H7 (cell line): ENCODE results near the gene PLA2G4B. TPM values are rescaled to one million over a fixed set of nuclear protein-coding genes. Genes with fewer than 3 reads are reported as not detected.
A peak's percentile ranks its signal among the peaks of the same experiment; 100 is the strongest.

Source experiments
- DNase-seq: peaks from one replicate; pipeline ENCODE4 v3.0.0; 2012
- H3K27me3 ChIP-seq: 2 replicates; pipeline ENCODE4 v1.6.0; 2011; ENCODE audit warnings: mild to moderate bottlenecking, low read length; ENCODE audit not compliant: control insufficient read depth, insufficient read depth
- H3K36me3 ChIP-seq: replicated peaks from 2 replicates; pipeline ENCODE4 v1.5.1; 2011; ENCODE audit warnings: low read length; ENCODE audit not compliant: control insufficient read depth, insufficient read depth
- H3K4me3 ChIP-seq: 2 replicates; pipeline ENCODE4 v1.5.1; 2011; ENCODE audit warnings: low read depth, mild to moderate bottlenecking, control low read depth, low read length, moderate library complexity; ENCODE audit not compliant: insufficient read depth
- total RNA-seq: library from RNA; depleted of rRNA; stranded (reverse); fragments of >200 nt; shearing (Covaris generic); gene quantifications from 2 replicates; pipeline ENCODE4 v1.2.3, GENCODE V29; 2014

PLA2G4B gene
- total RNA-seq, 1 experiment from 2014 or later = 3.0 TPM

DNA sequence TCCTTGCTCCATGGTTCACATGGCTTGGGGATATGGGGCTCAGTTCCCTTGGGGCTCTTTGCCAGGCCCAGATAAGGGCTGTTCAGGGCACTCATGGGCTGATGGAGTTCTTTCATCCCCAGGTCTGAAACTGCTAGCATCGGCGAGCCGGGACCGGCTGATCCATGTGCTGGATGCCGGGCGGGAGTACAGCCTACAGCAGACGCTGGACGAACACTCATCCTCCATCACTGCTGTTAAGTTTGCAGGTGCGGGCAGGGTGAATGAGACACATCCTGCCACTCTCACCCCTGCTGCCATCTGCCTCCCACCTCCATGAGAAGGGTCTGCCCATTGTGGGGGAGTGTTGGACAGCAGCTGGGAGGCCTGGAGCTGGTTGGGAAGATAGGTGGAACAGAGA lies 21.9 kb upstream of the PLA2G4B start:
- no peaks in the 10 kb centered on the region for H3K27me3 ChIP-seq
- peaks cover 1% of the 10 kb centered on the region for H3K36me3 ChIP-seq
- no peak overlapping the region for H3K4me3 ChIP-seq
- DNase-seq = no peak

DNA sequence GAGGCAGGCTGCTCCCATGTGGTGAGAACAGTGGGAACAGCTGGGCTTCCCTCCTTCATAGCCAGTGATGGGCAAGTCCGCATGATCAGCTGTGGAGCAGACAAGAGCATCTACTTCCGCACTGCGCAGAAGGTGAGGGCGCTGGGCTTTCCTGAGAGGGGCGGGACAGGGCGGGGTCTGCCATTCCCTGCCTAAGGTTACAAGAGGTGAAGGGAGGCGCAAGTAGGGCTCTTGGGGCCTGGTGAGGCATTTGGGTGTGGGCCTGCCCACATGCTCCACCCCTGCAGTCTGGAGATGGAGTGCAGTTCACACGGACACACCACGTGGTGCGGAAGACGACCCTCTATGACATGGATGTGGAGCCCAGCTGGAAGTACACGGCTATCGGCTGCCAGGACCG lies 21.3 kb upstream of the PLA2G4B start:
- DNase-seq = no peak
- H3K27me3 ChIP-seq = no peaks in the 10 kb centered on the region
- no peak overlapping the region for H3K4me3 ChIP-seq
- peaks cover 1% of the 10 kb centered on the region for H3K36me3 ChIP-seq

DNA sequence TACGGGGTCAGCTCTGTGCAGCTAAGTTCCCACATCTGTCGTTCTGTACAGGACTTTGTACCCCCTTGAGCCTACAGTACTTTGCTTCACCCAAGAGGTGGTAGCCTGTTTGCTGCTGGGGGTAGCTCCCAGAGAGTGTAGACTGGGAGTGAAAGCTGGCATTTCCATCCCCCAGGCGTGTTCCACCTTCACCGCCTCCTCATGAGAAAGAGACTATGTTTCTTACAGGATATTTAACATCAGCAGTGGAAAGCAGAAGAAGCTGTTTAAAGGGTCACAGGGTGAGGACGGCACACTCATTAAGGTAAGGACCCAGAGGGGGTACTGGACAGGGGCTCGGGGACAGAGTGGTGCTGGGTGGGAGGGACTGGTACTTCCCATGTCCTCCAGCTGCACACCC lies 20.9 kb upstream of the PLA2G4B start:
- Histone ChIP-seq H3K27me3 (no peaks in the 10 kb centered on the region), H3K36me3 (peaks cover 1% of the 10 kb centered on the region), H3K4me3 (no peak overlapping the region)
- no peak for DNase-seq

DNA sequence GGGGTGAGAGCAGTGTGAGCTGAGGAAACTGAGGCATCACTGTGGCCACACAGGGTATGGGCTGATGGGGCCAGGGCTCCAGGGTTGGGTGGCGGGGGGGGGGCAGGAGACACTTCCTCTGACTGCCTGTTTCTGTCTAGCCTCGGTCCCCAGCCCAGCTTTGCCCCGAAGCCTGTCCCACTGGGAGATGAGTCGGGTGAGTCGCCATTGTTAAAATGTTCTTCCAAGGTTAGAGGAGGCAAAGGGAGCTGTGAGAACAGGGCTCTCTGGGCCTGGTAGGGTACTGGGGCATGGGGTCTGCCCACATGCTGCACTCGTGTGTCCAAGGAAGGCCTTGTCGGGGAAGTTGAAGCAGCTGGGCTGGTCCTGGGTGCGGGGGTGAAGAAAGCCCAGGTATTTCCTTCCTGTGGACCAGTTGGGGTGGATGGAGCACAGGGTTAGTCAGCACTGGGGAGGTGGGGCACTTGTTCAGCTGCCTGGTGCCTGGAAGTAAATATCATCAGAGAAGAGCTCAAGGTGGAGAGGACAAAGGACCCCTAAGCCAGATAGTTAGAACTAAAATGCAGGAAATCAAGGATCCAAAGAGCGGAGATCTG lies 19.1 kb upstream of the PLA2G4B start:
- DNase-seq = no peak
- Histone ChIP-seq H3K4me3 (no peak overlapping the region), H3K36me3 (peaks cover 1% of the 10 kb centered on the region), H3K27me3 (no peaks in the 10 kb centered on the region)

DNA sequence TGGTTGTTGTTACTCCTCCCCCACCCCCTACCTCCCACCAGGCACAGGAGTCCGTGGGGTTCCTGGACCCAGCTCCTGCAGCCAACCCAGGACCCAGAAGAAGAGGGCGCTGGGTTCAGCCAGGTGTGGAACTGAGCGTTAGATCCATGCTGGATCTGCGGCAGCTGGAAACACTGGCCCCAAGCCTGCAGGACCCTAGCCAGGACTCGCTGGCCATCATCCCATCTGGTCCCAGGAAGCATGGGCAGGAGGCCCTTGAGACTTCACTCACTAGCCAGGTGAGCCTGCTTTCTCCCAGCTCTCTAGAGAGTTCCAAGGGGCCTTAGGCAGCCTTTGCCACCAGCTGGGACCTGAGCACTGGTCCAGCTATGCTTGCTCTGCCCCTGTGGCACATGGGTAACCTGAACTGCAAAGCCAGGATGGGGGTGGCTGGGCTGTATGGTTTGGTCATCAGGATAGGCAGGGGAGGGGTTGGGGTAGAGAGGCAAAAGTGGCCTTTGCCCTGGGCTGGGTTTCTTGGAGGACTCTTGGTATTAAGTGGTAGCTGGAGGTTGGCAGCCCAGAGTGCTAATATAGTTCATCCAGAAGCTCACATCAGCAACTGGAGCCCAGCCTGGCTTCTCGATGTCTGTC lies 17.7 kb upstream of the PLA2G4B start:
- H3K27me3 ChIP-seq = no peaks in the 10 kb centered on the region
- no peak overlapping the region for H3K4me3 ChIP-seq
- no peak for DNase-seq
- peaks cover 1% of the 10 kb centered on the region for H3K36me3 ChIP-seq

DNA sequence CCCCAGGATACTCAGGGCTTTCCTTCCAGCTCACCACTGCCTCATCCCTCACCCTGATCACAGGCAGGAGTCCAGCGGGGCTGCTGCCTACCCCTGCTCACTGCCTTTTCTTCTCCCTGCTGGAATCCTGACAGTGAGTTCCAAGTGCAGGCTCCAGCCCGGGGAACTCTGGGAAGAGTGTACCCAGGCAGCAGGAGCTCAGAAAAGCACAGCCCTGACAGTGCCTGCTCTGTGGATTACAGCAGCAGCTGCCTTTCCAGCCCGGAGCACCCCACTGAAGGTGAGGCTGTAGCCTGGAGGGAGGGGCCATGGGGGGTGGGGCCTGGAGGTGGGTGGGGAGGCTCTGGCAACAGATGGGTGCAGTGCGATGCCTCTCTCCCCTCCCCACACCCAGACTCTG lies 16.8 kb upstream of the PLA2G4B start:
- Histone ChIP-seq H3K27me3 (no peaks in the 10 kb centered on the region), H3K36me3 (peaks cover 1% of the 10 kb centered on the region), H3K4me3 (no peak overlapping the region)
- no peak for DNase-seq

DNA sequence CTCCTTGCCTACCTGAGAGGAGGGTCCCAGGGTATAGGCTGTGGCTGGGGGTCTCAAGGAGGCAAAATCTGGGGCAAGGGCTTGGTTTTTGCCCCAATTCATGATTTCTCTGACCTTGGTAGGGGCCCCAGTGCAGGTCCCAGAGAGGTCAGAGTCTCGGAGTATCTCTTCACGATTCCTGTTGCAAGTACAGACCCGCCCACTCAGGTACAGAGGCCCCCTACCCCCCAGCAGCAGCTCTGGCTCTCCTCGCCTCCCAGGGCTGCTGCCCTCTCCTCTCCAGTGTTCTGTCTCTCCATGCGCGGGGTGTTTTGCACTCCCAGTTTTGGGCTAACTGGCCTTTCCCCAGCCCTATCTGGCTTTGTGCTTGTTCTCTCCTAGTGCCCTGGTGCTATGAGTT lies 16.2 kb upstream of the PLA2G4B start:
- peaks cover 1% of the 10 kb centered on the region for H3K36me3 ChIP-seq
- H3K27me3 ChIP-seq = no peaks in the 10 kb centered on the region
- no peak overlapping the region for H3K4me3 ChIP-seq
- no peak for DNase-seq

DNA sequence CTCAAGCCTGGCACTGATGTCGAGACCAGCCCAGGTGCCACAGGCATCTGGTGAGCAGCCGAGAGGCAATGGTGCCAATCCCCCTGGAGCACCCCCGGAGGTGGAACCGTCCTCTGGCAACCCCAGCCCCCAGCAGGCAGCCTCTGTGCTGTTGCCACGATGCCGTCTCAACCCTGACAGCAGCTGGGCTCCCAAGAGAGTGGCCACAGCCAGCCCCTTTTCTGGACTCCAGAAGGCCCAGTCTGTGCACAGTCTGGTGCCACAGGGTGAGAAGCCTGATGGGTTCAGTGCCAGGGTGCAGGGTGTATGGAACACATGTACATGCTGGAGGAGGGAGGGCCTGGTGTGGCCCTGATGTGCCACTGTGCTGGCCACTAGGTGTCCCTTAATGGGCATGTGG lies 15.7 kb upstream of the PLA2G4B start:
- peaks cover 1% of the 10 kb centered on the region for H3K36me3 ChIP-seq
- no peaks in the 10 kb centered on the region for H3K27me3 ChIP-seq
- H3K4me3 ChIP-seq = no peak overlapping the region
- no peak for DNase-seq

DNA sequence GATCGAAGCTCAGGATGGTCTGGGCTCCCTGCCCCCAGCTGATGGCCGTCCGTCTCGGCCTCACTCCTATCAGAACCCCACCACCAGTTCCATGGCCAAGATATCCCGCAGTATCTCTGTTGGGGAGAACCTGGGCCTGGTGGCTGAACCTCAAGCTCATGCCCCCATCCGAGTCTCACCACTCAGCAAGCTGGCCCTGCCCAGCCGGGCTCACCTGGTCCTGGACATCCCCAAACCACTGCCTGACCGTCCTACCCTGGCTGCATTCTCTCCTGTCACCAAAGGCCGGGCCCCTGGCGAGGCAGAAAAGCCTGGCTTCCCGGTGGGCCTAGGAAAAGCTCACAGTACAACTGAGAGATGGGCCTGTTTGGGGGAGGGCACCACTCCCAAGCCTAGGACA lies 15.1 kb upstream of the PLA2G4B start:
- DNase-seq = no peak
- Histone ChIP-seq H3K36me3 (peaks cover 1% of the 10 kb centered on the region), H3K4me3 (no peak overlapping the region), H3K27me3 (peaks cover 2% of the 10 kb centered on the region; the same call in 1 of the 2 replicates)

DNA sequence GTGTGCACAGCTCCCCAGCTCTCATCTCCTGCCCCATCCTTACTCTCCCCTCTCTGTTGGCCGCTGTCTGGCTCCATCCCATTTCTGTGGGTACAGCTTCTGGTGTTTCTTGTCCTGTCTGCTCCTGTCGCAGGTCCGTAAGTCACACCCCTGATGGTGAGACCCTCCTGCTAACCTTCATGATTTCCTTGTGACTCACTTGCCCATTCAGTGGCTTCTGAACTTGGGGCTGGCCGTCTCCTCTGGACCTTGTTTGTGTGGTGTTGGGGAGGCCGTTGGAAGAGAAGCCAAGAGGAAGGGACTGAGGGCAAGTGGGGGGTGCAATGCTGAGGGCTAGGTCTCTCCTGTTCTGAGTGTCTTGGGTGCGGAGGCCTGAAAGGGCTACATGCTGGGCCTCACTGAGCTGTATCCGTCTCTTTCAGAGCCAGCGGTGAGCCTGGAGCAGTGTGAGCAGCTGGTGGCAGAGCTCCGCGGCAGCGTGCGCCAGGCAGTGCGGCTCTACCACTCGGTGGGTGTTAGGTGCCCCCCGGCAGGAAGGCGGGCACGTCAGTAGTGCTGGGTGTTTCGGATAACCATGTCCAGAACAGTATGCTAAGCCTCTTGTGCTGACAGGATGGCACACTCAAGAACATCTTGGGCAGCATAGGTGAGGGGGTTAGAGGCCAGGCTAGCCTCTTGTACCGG lies 14.4 kb upstream of the PLA2G4B start:
- Histone ChIP-seq H3K4me3 (no peak overlapping the region), H3K27me3 (peaks cover 2% of the 10 kb centered on the region; the same call in 1 of the 2 replicates)
- no peak for DNase-seq

DNA sequence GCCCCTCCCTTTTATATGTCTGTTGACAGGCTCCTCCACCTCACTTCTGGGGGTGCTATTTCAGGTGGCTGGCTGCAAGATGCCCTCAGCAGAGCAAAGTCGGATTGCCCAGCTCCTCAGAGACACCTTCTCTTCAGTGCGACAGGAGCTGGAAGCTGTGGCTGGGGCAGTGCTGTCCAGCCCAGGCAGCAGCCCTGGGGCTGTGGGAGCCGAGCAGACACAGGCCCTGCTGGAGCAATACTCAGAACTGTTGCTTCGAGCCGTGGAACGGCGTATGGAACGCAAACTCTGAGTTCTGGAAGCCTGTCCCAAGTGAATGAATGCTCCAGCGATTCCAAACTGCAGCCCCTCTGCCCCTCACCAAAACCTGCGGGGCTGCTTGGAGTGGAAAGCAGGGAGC lies 13.5 kb upstream of the PLA2G4B start:
- no peaks in the 10 kb centered on the region; the same call in none of the 2 replicates for H3K36me3 ChIP-seq
- H3K27me3 ChIP-seq = peaks cover 2% of the 10 kb centered on the region; the same call in 1 of the 2 replicates
- no peak overlapping the region for H3K4me3 ChIP-seq
- no peak for DNase-seq

More for the DNA sequence above, 14.4 kb upstream of the PLA2G4B start:
- no peaks in the 10 kb centered on the region; the same call in none of the 2 replicates for H3K36me3 ChIP-seq

DNA sequence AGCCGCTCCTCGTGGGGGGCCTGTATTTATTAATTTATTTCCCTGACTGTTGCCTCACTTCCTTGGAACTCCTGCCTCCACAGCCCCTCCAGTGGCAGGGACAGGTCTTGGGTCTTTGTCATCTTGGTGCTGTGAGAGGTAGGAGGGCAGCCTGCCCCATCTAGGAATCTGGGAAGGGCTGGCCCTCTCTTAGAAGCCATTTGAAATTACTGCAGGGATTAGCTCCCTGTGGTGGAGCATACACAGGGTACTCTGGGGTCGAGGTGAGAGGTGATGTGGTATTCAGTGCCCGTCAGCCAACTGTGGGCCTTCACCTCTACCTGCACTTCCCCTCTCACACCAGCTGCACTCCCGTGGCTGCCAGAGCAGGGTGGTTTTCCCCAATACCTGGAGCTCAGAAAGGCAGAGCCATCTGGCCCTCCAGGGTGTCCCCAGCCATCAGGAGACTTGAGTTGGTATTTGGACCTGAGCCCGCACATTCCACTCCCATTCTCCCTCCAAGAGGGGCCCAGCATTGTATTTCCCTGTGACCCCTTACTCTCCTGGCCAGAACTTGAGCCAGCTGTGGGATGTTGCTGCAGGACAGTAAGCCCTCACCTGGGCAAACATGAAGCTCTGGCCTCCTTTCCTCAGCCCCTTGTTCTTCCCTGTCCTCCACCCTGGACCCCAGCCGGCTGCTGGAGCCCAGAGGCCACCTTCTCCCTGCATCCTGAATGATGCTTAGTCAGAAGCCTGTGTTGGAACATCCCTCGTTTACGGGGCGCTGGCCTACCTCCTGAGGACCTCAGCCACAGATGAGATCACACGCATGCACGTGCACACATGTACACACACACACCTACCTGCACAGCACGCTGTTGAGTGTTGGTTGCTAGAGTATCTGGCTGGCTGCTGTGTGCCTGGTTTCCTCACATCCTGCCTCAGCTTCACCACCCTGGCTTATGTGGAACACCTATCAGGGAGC lies 12.8 kb upstream of the PLA2G4B start:
- DNase-seq = no peak
- peaks cover 2% of the 10 kb centered on the region; the same call in 1 of the 2 replicates for H3K27me3 ChIP-seq
- no peak overlapping the region for H3K4me3 ChIP-seq
- no peaks in the 10 kb centered on the region; the same call in none of the 2 replicates for H3K36me3 ChIP-seq

DNA sequence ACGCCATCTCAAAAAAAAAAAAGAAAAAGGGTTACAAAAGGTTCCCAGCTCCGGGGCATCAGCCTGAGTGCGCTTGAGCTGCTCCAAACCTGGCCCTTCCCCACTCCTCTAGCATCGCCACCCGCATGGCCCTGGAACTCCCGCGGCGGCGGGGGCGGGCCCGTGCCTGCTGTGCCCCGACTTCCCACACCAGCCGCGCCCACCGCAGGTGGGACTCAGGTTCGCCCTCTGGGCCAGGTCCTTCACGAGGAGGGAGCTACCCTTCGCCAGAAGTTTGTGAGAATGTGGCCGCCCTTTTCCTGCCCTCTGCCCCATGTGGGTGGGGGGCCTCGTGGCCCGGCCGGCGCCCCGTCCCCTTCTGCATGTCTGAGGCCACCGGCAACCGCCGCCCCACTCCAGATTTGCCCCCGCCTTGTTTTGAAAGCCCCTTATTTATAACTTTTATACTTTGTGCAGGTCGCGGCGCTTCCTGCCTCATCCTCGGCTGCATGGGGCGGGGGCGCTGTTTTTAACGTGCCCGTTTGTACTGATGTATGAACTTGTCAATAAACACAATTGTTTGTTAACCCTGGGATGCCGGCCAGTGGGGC lies 11.3 kb upstream of the PLA2G4B start:
- peaks cover under 1% of the 10 kb centered on the region for H3K36me3 ChIP-seq
- DNase-seq = peak; percentile 91
- peak overlapping the region; percentile 56 for H3K4me3 ChIP-seq
- peaks cover 2% of the 10 kb centered on the region; the same call in 1 of the 2 replicates for H3K27me3 ChIP-seq
